SH-SY5Y (cell line): ENCODE results near the gene ADSL.

ENCODE experiments used
- GATA2 ChIP-seq: IDR thresholded peaks from 2 replicates; pipeline ENCODE4 v1.6.1; 2011; ENCODE audit warnings: mild to moderate bottlenecking, low read depth, low read length
- GATA3 ChIP-seq: IDR thresholded peaks from 2 replicates; pipeline ENCODE4 v1.6.1; 2011; ENCODE audit warnings: low read depth, mild to moderate bottlenecking, low read length, moderate library complexity

DNA sequence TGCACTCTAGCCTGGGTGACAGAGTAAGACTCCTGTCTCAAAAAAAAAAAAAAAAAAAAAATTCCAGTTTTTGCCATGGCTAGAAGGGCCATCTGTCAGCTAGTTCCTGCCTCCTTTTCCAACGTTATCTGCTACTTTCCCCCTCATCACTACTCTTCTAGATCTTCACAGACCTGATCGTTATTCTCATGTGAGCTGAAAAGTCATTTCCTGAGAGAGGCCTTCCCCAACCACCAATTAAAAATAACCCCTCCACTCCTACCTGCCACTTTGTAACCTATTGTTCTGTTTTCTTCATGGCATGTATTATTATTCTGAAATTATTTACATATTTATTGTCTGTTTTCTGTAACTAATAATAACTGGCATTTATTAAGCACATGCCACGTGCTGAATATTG lies 48.3 kb downstream of the ADSL start:
- TF ChIP-seq GATA2: no peak
- no peak for TF ChIP-seq GATA3
